GM12891 (cell line): ENCODE results near the gene CTSD.

Source experiments
- DNase-seq: peaks from one replicate; pipeline ENCODE4 v3.0.0; 2011; ENCODE audit warnings: low spot score; ENCODE audit not compliant: insufficient read length
- FAIRE-seq: peaks from 2 replicates; lab custom pipeline; 2011; peaks lifted over from hg19 to GRCh38; lab: Jason Lieb, UNC
- PAX5 ChIP-seq: IDR thresholded peaks from 2 replicates; pipeline ENCODE4 v1.6.1; 2011; ENCODE audit warnings: low read length, moderate library complexity, mild to moderate bottlenecking; ENCODE audit not compliant: insufficient read depth, severe bottlenecking
- POLR2A ChIP-seq: IDR thresholded peaks from 2 replicates; pipeline ENCODE4 v1.6.1; 2011; ENCODE audit warnings: low read depth, low read length, control low read depth
- POLR2AphosphoS5 ChIP-seq: IDR thresholded peaks from 2 replicates; pipeline ENCODE4 v1.6.1; 2011; ENCODE audit warnings: low read depth, low read length, control low read depth
- POU2F2 ChIP-seq: IDR thresholded peaks from 2 replicates; pipeline ENCODE4 v1.6.1; 2011; ENCODE audit warnings: low read depth, mild to moderate bottlenecking, control low read depth, low read length, moderate library complexity
- SPI1 ChIP-seq: IDR thresholded peaks from 2 replicates; pipeline ENCODE4 v1.6.1; 2011; ENCODE audit warnings: low read depth, low read length, control low read depth
- TAF1 ChIP-seq: IDR thresholded peaks from 2 replicates; pipeline ENCODE4 v1.6.1; 2011; ENCODE audit warnings: low read depth, low read length, control low read depth

Gene CTSD

DNA sequence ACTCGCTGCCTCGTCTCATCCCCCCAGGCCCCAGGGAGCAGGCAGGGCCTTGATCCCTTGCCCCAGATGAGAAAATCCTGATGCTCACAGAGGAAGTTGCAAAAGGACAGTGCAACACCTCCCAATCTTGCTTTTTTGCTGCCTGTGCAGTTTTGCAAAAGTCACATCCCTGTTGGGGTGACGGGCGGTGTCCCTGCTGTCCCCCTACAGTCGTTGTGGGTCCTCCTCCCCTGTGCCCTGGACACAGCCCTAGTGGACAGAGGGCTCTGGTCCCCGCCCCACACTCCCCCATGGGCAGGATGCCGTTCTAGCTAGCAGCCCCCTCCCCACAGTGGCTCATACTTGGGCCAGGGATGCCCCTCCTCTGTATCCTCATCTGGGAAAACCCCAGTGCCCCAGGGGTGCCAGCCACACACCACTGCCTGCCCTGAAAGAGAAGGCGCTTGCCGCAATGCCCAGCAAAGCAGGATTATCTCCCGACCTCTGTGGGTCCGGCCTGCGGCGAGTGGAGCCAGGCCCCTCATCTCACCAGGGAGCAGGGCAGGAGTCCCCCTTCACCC, 18.4 kb upstream of the CTSD start:
- DNase-seq (no peak), FAIRE-seq (no peak)
- no peak for TF ChIP-seq POLR2A
- no peak for TF ChIP-seq SPI1
- TF ChIP-seq TAF1, result no peak
- TF ChIP-seq PAX5, result no peak
- TF ChIP-seq POU2F2, result no peak
- TF ChIP-seq POLR2AphosphoS5, result no peak

DNA sequence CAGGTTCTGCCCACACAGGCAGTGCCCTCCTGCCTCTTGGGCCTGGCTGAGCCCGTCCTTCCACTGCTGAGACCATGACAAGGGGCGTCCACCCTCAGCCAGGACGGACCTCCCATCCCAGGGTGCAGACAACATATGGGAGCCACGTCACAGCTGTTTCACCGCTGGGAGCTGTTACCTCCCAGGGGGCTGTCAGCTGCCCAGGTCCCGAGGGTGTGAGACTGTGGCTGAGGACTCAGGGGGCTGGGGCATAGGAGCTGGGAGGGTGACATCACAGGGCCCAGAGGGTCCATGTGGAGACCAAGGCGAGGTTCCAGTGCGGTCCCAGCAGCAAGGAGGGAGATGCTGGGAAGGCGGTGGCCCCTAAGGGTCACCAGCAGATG, 17.9 kb upstream of the CTSD start:
- TF ChIP-seq POLR2AphosphoS5, result no peak
- TF ChIP-seq POLR2A, result no peak
- no peak for TF ChIP-seq SPI1
- no peak for DNase-seq
- no peak for FAIRE-seq

DNA sequence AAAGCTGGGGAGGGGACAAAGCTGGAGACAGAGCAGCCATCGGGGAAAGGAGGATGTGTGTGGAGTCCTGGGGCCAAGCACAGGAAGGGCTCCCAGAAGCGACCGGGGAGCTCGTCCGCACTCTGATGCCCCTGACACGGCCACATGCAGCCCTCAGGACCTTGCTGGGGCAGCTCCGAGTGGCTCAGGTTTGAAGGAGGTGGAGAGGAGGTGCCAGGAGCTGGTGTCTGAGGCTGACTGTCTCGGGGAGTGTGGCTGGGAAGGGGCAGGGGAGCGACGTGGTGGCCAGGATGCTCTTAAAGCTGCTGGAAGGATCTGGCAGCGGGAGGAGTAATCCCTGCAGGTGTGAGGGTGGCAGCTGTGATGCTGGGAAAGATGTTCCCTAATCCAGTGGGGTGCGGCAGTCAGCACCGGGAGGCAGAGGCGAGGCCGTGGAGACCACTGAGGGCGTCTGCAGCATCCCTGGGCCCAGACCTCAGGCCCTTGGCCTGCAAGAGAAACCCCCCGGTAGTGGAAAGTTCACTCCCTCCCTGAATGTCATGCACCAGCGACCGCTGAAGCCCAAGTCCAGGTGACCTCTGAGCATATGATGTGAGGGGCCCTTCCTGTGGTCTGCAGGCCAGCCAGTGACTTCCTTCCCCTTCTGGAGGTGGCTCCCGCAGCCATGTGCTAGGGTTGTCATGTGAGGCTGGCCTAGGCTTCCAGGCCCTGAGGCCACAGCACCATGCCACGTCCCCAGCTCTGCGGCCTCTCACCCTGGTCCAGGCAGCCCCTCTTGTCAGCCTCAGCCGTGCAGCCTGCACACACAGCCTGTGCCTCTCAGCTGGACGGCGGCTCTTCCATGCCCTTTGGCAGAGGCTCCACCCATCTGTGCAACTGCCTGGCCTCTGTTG, 17.2 kb upstream of the CTSD start:
- TF ChIP-seq POLR2A (no peak), POLR2AphosphoS5 (no peak), PAX5 (no peak), SPI1 (no peak), POU2F2 (no peak), TAF1 (no peak)
- no peak for DNase-seq
- no peak for FAIRE-seq

DNA sequence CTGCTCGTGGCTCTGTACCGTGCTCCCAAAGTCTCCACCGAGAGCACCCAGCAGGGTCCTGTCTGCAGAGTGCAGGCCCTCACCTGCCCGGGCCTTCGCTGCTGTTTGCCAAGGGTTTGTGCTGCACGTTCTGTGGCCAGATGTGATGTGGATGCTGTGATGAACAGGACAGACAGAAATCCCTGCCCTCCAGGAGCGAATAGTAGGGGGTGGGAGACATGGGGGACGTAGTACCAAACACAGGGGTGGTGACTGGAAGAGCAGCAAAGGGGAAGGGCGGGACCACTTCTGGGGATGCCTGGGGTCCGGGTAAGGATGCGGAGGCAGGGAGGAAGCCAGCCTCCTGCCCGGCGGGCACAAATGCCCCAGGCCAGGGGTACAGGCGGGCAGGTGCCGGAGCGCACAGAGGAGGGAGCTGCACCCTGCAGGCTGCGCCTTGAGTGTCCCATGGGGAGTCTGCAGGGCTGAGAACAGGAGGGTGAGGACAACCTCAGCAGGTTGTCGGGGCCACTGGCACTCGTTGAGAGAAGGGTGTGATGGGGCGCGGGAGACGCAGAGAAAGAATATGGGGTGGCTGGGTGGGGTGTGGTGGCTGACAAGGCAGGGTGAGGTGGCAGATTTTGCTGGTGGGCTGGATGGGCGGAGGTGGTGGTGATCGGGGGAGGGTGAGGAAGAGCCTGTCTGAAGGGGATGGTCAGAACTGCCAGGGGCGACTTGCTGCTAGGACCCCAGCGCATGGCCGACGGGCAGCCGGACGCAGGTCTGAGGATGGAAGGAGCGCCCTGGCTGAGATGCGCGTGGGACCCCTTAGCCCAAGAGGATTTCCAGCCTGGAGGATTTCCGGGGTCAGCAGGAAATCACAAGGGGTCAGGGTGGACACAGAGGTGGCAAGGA, 16.3 kb upstream of the CTSD start:
- TF ChIP-seq POLR2AphosphoS5 (no peak), POLR2A (no peak), SPI1 (no peak), TAF1 (no peak), PAX5 (no peak), POU2F2 (no peak)
- FAIRE-seq, result no peak
- DNase-seq, result no peak

DNA sequence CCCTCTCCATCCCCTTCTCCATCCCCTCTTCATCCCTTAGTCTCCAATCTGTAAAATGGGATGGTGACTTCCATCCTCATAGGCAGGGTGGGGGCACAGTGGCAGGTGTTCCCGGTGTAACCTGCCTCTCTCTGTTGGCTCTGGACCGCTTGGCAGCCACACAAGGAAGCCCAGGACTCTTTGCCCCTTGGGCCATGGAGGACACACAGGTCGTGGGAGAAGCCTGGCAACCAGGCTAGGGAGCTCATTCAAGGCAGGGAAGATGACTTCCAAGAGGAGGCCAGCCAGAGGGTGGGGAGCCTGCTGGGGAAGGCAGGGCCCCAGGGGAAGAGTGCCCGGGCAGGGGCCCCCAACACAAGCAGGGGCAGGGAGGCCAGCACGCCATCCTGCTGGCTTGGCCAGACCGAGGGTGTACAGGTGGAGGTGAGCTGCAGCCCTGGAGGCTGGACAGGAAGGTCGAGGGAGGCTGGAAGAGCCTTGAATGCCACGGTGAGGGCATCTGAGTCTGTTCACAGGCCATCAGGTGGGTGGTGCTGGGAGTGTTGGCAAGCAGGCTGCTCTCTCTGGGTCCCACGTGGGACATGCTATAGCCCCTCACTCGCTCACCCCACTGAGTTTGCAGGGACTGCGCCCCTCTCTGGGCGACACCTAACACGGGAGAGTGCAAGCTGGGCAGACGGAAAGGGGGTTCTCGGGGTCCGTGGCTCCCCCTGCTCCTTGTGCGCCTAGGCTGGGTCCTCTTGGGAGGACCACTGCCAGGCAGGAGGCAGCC, 15.5 kb upstream of the CTSD start:
- TF ChIP-seq PAX5 (no peak), TAF1 (no peak), POU2F2 (no peak), POLR2AphosphoS5 (no peak), POLR2A (no peak), SPI1 (no peak)
- DNase-seq, result no peak
- FAIRE-seq, result no peak

DNA sequence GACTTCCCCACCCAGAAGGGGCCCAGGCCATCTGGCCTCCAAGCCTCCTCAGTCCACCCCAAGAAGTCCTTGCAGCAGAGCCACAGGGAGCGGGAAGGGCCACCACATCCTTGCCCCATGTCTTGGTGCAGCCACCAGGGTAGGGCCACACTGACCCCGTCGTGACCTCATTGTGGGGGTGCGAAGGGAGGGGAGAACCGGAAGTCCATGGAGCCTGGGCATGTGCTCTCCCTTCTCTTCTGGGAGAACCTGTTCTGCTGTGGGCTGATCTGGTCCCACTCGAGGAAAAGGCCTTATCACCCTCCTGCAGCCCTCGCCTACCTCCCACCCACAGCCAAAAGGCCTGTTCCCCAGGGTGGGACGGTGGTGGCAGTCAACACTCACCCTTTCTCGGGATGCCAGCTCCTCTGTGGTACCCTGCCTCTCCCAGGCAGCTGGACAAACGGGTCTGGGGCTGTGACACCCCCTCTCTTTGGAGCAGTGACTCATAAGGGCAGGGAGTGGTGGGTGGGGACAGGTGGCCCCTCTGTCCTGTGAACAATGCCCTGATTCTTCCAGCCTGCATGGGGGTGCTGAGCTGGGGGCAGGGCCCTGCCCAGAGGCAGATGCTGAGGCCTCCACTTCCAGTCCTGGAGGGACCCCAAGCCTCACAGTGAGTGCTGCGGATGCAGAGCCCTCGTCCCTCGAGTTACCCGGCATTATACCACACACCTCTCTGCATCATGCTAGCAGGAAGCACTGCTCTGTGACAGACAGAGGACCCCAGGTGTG, 14.6 kb upstream of the CTSD start:
- TF ChIP-seq POLR2A (no peak), POLR2AphosphoS5 (no peak), SPI1 (no peak), POU2F2 (no peak), TAF1 (no peak), PAX5 (no peak)
- DNase-seq (no peak), FAIRE-seq (no peak)

DNA sequence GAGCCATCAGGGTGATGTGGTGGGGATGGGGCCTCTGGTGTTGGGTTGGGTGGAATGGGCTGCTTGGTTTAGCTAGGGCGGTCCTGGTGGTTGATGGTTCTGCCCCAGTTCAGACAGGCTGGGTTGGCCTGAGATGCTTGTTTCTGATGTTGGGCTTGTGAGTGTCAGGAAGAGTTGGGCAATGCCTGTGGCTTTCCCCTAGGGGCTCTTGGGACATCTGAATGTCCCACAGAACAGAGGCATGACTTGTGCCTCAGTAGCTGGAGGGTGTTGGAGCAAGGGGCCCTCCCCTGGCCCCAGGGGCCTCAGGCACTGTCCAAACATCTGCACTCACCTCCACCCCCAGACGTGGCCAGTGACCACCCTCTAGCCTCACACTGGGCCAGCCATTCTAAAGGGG, 14.0 kb upstream of the CTSD start:
- DNase-seq (no peak), FAIRE-seq (no peak)
- no peak for TF ChIP-seq TAF1
- TF ChIP-seq SPI1, result no peak
- TF ChIP-seq POLR2A, result no peak
- TF ChIP-seq PAX5, result no peak

DNA sequence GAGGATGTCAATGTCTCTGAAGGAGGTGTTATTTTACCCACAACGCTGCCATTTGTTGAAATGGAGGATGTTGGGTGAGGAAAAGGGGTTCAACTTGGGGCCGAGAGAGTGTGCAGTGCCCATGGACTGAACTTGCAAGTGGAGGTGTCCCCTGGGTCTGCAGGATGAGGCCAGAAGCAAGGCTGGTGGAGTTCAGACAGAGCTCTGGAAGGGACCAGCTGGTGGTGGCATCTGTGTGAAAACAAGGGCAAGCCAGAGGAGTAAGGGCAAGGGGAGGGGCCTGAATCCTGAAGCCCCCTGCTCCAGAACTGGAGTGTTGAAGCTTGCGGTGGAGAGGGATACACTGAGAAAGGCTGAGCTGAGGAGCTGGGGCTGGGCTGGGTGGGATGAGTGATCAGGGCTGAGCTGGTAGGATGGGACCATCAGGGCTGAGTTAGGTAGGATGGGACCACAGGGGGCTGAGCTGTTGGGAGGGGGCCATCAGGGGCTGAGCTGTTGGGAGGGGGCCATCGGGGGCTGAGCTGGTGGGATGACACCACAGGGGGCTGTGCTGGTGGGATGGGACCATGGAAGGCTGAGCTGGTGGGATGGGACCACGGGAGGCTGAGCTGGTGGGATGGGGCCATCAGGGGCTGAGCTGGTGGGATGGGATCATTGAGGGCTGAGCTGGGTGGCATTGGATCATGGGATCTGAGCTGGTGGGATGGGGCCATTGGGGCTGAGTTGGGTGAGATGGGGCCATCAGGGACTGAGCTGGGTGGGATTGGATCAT, 13.4 kb upstream of the CTSD start:
- TF ChIP-seq POLR2AphosphoS5 (no peak), POU2F2 (no peak), PAX5 (no peak), SPI1 (no peak), POLR2A (no peak), TAF1 (no peak)
- FAIRE-seq (no peak), DNase-seq (no peak)
